Activated T-helper 1 cell treated with anti-CD3 and anti-CD28 coated beads, Interleukin-12 subunit alpha, Interleukin-12 subunit beta, Interleukin-2, Interleukin-4 antibody, amounts not matched to agents 30 ng/mL and 10 ng/mL and 1 ng/mL, durations not matched to agents 14 hours and 24 hours and 36 hours (primary cell): Measurements from ENCODE around the gene RRM1. TPM values are rescaled to one million over a fixed set of nuclear protein-coding genes. Genes with fewer than 3 reads are reported as not detected.
"Not testable (repeated sequence)": the region's sequence is repeated elsewhere in the genome, so short reads cannot be mapped to it uniquely, and the experiment has no call there.

Source experiments
- DNase-seq: peaks from one replicate; pipeline ENCODE4 v3.0.0; 2021; ENCODE audit warnings: low spot score
- H3K27ac Mint-ChIP-seq: one replicate; pipeline ENCODE4 v1.8.0; 2021; ENCODE audit warnings: mild to moderate bottlenecking, mixed read lengths
- H3K27me3 Mint-ChIP-seq: one replicate; pipeline ENCODE4 v1.8.0; 2022; ENCODE audit warnings: mild to moderate bottlenecking, moderate library complexity, mixed read lengths; ENCODE audit not compliant: insufficient read depth
- H3K36me3 Mint-ChIP-seq: one replicate; pipeline ENCODE4 v1.8.0; 2021; ENCODE audit warnings: low read depth, mixed read lengths
- H3K4me1 Mint-ChIP-seq: one replicate; pipeline ENCODE4 v1.8.0; 2021; ENCODE audit warnings: low read depth, mixed read lengths
- H3K4me3 Mint-ChIP-seq: one replicate; pipeline ENCODE4 v1.8.0; 2021; ENCODE audit warnings: mild to moderate bottlenecking, moderate library complexity, mixed read lengths
- H3K9me3 Mint-ChIP-seq: one replicate; pipeline ENCODE4 v1.8.0; 2021; ENCODE audit warnings: mixed read lengths
- intact Hi-C: fragments of 100-400 bp; cut with micrococcal nuclease; formaldehyde crosslinking; loops from one replicate; pipeline ENCODE4 v1.15.1; 2024
- total RNA-seq: library from RNA; stranded (reverse); gene quantifications from 2 replicates; pipeline ENCODE4 v1.2.3, GENCODE V29; 2022

Gene RRM1
- total RNA-seq, 1 donor from 2014 or later: 173 TPM

DNA sequence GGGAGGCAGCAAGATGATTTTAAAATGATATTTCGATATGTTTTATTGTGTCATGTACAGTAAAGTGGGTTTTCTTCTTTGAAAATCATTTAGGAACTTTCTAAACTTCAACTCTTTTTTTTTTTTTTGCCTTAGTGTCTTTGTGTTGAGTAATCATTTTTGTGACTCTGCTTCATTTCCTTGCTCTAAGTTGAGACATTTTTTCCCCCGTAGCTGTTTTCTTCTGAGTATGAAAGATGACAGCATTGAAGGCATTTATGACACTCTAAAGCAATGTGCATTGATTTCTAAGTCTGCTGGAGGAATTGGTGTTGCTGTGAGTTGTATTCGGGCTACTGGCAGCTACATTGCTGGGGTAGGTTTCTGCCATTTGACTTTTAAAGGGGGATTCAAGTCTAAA is 23.5 kb downstream of the RRM1 start:
- intact Hi-C loops: loop anchor here (10.0 kb wide), 1 partner anchor 403 kb away; no protein-coding TSS in a partner anchor
- H3K27me3 Mint-ChIP-seq: no peaks in the 10 kb centered on the region
- H3K4me3 Mint-ChIP-seq: no peak overlapping the region
- no peak for DNase-seq
- H3K27ac Mint-ChIP-seq: peak overlapping the region; percentile 63
- no peaks in the 10 kb centered on the region for H3K9me3 Mint-ChIP-seq
- peaks cover 21% of the 10 kb centered on the region for H3K4me1 Mint-ChIP-seq
- peaks cover 49% of the 10 kb centered on the region for H3K36me3 Mint-ChIP-seq

- Mint-ChIP-seq H3K9me3 (no peaks in the 10 kb centered on the region), H3K27me3 (no peaks in the 10 kb centered on the region), H3K4me3 (no peak overlapping the region), H3K36me3 (peaks cover 59% of the 10 kb centered on the region), H3K27ac (no peak overlapping the region), H3K4me1 (peaks cover 20% of the 10 kb centered on the region)
- intact Hi-C loops: no loop called here
- DNase-seq: no peak
Observed at GRCh38 chr11:4123218-4123617, 28.6 kb downstream of the RRM1 start.

GRCh38 chr11:4125141-4125540 is 30.5 kb downstream of the RRM1 start:
- intact Hi-C loops: no loop called here
- no peak overlapping the region for H3K4me3 Mint-ChIP-seq
- peaks cover 55% of the 10 kb centered on the region for H3K36me3 Mint-ChIP-seq
- H3K27me3 Mint-ChIP-seq: no peaks in the 10 kb centered on the region
- peaks cover 16% of the 10 kb centered on the region for H3K4me1 Mint-ChIP-seq
- no peaks in the 10 kb centered on the region for H3K9me3 Mint-ChIP-seq
- no peak for DNase-seq
- no peak overlapping the region for H3K27ac Mint-ChIP-seq

DNA sequence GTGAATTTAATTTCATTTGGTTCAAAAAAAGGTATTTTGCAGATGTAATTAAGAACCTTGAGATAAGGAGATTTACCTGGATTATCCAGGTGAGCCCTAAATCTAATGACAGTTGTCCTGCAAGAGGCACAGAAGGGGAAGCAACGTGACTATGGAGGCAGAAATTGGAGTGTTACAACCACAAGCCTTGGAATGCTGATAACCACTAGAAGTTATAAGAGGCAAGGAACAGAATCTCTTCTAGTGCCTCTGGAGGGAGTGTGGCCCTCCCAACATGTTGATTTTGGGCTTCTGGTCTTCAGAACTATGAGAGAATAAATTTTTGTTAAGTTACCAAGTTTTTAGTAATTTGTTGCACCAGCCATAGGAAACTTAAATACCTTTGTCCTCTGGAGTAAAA is 32.8 kb downstream of the RRM1 start:
- no peak overlapping the region for H3K4me3 Mint-ChIP-seq
- no peak for DNase-seq
- no peaks in the 10 kb centered on the region for H3K27me3 Mint-ChIP-seq
- H3K27ac Mint-ChIP-seq: no peak overlapping the region
- H3K36me3 Mint-ChIP-seq: peaks cover 51% of the 10 kb centered on the region
- peaks cover 8% of the 10 kb centered on the region for H3K4me1 Mint-ChIP-seq
- intact Hi-C loops: no loop called here
- no peaks in the 10 kb centered on the region for H3K9me3 Mint-ChIP-seq

DNA sequence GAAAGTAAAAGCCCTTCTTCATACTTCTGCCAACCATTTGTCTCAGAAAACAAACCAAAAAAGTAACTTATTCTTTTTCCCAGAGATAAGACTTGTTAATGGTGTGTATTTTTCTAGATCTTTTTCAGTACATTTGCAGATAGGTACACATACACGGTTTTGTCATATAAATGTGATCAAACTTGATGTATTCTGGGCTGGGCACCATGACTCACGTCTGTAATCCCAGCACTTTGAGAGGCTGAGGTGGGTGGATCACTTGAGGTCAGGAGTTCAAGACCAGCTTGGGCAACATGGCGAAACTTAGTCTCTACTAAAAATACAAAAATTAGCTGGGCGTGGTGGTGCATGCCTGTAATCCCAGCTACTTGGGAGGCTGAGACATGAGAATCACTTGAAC is 35.6 kb downstream of the RRM1 start:
- DNase-seq, H3K27ac Mint-ChIP-seq, H3K4me1 Mint-ChIP-seq, intact Hi-C loops, H3K4me3 Mint-ChIP-seq, H3K9me3 Mint-ChIP-seq, H3K27me3 Mint-ChIP-seq: not testable (repeated sequence)
- H3K36me3 Mint-ChIP-seq: peaks cover 50% of the 10 kb centered on the region

- Mint-ChIP-seq H3K4me1 (no peaks in the 10 kb centered on the region), H3K4me3 (no peak overlapping the region), H3K36me3 (peaks cover 52% of the 10 kb centered on the region), H3K27ac (no peak overlapping the region), H3K27me3 (no peaks in the 10 kb centered on the region), H3K9me3 (peaks cover 8% of the 10 kb centered on the region)
- no peak for DNase-seq
- intact Hi-C loops: no loop called here
Observed at GRCh38 chr11:4134806-4135205, 40.2 kb downstream of the RRM1 start.

- H3K4me3 Mint-ChIP-seq: no peak overlapping the region
- intact Hi-C loops: no loop called here
- H3K9me3 Mint-ChIP-seq: peaks cover 17% of the 10 kb centered on the region
- H3K36me3 Mint-ChIP-seq: peaks cover 68% of the 10 kb centered on the region
- no peaks in the 10 kb centered on the region for H3K27me3 Mint-ChIP-seq
- DNase-seq: no peak
- H3K4me1 Mint-ChIP-seq: no peaks in the 10 kb centered on the region
- no peak overlapping the region for H3K27ac Mint-ChIP-seq
Observed at GRCh38 chr11:4138497-4138896, 43.9 kb downstream of the RRM1 start.

- intact Hi-C loops: no loop called here
- Mint-ChIP-seq H3K27ac (no peak overlapping the region), H3K36me3 (peaks cover 56% of the 10 kb centered on the region), H3K27me3 (no peaks in the 10 kb centered on the region), H3K4me3 (no peak overlapping the region), H3K9me3 (peaks cover 17% of the 10 kb centered on the region), H3K4me1 (no peaks in the 10 kb centered on the region)
- no peak for DNase-seq
Observed at GRCh38 chr11:4140067-4140636, 45.6 kb downstream of the RRM1 start.

DNA sequence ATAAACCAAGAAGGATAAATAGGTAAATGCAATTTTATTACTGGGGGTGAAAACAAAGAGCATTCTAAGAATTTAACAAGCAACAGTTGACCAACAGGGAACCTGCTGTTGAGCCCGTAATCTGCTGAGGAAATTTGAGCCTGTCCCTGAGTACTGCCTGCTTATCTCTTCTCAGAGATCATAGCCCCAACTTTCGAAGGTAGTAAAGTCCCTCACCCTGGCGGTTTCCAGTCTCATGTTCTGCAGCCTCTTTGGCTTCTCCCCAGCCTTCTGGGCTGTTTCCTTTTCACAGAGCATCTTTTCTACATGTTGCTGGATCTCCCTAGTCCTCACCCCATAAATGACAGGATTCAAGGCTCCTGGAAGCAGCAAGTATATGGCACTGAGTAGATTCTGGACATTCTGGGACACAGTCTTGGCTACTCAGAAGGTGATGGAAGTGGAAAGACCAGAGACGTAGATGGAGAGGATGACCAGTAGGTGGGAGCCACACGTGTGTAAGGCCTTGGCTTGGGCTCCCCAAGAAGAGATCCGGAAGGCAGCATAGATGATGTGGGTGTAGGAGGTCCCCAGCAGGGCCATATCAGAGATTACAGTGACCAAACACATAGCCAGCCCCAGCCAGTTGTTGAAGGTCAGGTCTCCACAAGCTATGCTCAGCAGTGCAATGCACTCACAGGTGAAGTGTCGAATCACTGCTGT is 51.6 kb downstream of the RRM1 start:
- Mint-ChIP-seq H3K4me3 (no peak overlapping the region), H3K4me1 (peaks cover 11% of the 10 kb centered on the region), H3K9me3 (no peaks in the 10 kb centered on the region), H3K27ac (peak overlapping the region; percentile 20), H3K36me3 (peaks cover 19% of the 10 kb centered on the region), H3K27me3 (no peaks in the 10 kb centered on the region)
- no peak for DNase-seq
- intact Hi-C loops: no loop called here

DNA sequence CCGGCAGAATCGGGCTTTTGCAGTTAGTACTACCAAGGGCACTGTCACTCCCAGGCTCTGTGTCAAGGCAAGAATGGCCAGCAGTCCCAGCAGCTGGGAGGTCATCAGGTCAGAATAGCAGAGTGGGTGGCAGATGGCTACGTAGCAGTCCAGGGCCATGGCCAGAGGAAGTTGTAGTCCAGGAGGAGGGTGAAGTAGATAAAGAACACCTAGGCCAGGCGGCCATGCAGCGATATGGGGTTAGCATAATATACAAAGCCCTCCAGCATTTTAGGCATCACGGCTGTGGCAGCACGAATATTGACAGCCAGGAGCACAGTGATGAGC is 52.1 kb downstream of the RRM1 start:
- peaks cover 11% of the 10 kb centered on the region for H3K4me1 Mint-ChIP-seq
- peaks cover 14% of the 10 kb centered on the region for H3K36me3 Mint-ChIP-seq
- H3K9me3 Mint-ChIP-seq: no peaks in the 10 kb centered on the region
- H3K27ac Mint-ChIP-seq: no peak overlapping the region
- no peak overlapping the region for H3K4me3 Mint-ChIP-seq
- intact Hi-C loops: no loop called here
- no peaks in the 10 kb centered on the region for H3K27me3 Mint-ChIP-seq
- no peak for DNase-seq

DNA sequence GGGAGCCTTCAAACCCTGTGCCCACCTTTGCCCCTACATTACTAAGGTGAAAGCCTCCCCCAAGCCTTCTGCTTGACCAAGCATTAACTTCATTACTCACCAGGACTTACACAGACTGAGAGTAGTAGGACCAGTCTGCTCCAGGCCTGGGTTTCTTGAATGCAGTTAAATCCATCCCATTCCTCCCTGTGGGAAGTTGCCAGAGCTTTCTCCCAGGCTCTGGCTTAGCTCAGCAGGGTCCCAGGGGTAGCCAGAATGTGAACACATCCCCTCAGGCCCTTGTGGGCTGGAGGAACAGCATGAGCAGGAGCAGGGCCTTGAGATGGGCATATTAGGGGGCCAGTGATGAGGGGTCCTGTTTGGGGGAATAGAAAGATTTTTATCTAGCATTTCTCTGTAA is 59.9 kb downstream of the RRM1 start:
- intact Hi-C loops: no loop called here
- Mint-ChIP-seq H3K36me3 (no peaks in the 10 kb centered on the region), H3K4me3 (no peak overlapping the region), H3K27me3 (no peaks in the 10 kb centered on the region), H3K4me1 (no peaks in the 10 kb centered on the region), H3K9me3 (peaks cover 5% of the 10 kb centered on the region), H3K27ac (no peak overlapping the region)
- no peak for DNase-seq

GRCh38 chr11:4156571-4156970 is 62.0 kb downstream of the RRM1 start:
- Mint-ChIP-seq H3K36me3 (no peaks in the 10 kb centered on the region), H3K4me3 (no peak overlapping the region), H3K27ac (no peak overlapping the region), H3K9me3 (peaks cover 5% of the 10 kb centered on the region), H3K4me1 (no peaks in the 10 kb centered on the region), H3K27me3 (no peaks in the 10 kb centered on the region)
- DNase-seq: no peak
- intact Hi-C loops: no loop called here

- H3K4me1 Mint-ChIP-seq, H3K4me3 Mint-ChIP-seq, H3K36me3 Mint-ChIP-seq, H3K27me3 Mint-ChIP-seq, intact Hi-C loops, H3K9me3 Mint-ChIP-seq, H3K27ac Mint-ChIP-seq, DNase-seq: not testable (repeated sequence)
Observed at GRCh38 chr11:4158818-4159217, 64.2 kb downstream of the RRM1 start.

DNA sequence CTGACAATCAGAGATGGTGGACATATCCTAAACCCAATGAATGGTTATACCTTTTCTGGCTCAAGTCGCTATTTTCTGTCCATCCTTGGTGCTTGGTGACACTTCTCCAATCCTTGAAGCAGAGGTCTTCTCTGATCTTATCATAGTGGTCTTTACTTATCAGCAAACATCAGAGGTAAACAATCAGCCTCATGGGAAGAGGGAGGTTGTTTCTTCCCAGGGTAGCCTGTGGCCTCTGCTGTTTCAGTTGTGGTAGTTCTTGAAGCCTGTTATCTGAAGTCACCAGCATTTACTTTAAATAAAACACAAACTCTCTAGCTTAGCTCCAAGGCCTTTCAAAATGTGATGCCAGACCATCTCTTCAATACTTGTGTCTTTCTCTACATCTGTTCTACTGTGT is 66.7 kb downstream of the RRM1 start:
- intact Hi-C loops: no loop called here
- H3K4me3 Mint-ChIP-seq: no peak overlapping the region
- H3K4me1 Mint-ChIP-seq: no peaks in the 10 kb centered on the region
- H3K9me3 Mint-ChIP-seq: peaks cover 5% of the 10 kb centered on the region
- no peaks in the 10 kb centered on the region for H3K36me3 Mint-ChIP-seq
- no peak for DNase-seq
- peaks cover 2% of the 10 kb centered on the region for H3K27me3 Mint-ChIP-seq
- no peak overlapping the region for H3K27ac Mint-ChIP-seq
